HG03039 (cell line): ENCODE measurements around the gene IGHMBP2.

Experiments used
- ATAC-seq: cut with Tn5 transposase; IDR thresholded peaks from one replicate; pipeline ENCODE4 v1.9.1; 2021; ENCODE audit warnings: mild to moderate bottlenecking, moderate library complexity; ENCODE audit not compliant: unreplicated experiment

IGHMBP2 gene

DNA sequence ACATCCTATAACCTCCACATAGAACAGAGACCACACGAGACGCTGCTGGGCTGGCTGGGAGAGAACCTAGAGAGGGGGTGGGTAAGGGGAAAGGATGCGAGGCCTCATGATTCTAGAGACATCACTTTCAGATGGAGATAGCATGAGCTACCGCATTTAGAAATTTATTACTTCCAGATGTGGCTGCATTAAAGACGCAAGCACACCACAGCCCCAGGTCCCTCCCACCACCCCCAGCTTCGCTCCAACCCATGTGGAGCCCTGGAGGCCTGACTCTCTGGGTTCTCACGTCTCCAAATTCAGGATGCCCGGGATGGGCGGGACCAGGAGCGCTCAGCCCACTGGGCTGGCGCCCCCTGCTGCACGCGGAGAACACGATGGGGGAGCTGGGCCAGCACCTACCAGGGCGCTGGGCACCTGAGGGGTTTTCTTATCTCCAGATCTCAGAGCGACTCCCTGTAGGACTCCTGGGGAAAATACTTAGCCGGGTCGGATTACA is 13.7 kb upstream of the IGHMBP2 start:
- no peak for ATAC-seq

DNA sequence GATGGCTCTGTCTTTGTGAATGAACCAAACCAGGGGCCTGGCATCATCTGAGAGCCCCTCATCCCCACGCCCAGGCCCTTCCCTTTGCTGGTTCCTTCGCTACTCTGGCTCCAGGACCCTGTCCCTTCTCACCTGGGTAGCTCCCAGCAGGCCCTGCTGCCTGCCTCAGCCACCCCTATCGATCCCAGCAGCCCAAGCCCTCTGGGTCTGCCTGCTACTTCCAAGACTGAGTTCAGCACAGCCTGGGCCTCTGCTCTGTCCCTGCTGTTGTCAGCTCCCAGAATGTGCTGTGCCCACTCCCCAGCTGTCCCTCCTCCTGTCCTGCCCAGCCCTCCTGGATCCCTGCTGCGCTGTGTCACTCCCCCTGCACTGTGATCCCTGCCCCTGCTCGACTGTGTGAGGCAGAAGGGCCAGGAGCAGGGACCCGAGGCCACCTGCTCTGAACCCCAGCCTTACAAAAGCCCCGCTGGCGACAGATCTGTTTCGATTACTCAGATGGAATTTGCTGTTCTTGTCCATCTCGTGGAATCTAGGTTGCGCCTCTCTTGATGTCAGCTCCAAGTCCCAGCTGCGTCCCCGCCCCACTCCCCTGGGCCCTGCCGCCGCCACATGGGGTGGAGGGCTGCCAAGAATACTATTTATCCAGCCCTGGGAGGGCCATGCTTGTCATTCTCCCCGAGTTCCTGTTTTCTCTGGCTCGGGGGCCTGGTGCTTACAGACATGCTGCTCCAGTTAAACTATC is 13.0 kb upstream of the IGHMBP2 start:
- no peak for ATAC-seq

DNA sequence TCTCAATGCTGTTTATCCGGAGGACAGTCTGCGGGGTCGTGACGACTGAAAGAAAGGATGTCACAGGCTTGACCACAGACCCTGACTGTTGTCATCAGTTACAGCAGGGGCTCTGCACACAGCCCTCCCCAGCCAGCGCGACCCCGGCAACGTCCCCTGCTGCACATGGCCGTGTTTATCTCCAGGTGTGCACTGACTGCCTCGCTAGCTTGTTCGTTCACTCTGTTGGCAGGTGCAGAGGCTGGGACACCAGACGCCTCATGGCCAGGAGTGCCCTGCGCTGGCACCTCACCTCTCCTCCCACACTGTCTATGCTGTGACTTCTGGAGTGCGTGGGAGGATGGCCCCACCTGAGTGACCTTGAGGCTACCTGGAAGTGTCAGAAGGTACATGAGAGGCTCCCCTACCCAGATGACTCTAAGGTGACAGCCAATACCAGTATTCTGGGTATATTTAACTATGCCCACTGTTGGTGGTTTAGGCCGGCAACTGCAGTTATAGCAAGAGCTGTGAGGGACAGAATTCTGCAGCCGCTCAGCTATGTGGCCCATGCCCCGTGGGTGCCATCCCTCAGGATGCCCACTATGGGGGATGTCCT is 12.2 kb upstream of the IGHMBP2 start:
- no peak for ATAC-seq

DNA sequence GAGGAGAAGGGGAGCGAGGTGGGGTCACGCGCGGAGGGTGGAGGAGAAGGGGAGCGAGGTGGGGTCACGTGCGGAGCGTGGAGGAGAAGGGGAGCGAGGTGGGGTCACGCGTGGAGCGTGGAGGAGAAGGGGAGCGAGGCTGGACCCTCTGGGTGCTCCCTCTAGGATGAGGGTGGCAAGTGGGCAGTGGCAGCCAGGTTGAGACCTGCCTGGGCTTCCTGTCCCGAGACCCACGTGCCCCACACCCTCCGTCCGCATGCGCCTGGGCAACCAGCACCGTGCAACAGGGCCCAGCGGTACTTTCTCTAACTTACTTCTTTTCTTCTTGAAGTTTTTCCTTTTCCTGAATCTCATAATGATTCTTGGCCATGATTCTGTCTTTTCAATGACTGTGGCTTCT is 11.1 kb upstream of the IGHMBP2 start:
- ATAC-seq, result no peak

DNA sequence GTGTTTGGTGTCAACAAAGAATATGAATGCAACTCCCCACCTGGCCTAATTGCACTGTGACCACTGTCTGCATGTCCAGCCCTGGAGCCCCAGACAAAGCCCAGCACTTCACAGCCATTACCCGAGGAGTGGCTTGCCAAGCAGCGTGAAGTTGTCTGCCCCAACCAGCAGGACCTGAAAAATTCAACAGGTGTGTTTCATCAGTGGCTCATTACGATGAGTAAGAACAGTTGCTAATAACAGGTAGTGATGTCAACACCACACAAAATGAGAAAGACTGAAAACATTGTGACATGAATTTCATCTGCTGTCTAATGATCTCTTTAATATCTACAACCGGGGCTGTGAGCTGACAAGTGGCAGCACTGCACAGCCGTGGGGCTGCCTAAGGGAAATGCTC is 10.4 kb upstream of the IGHMBP2 start:
- ATAC-seq, result no peak

DNA sequence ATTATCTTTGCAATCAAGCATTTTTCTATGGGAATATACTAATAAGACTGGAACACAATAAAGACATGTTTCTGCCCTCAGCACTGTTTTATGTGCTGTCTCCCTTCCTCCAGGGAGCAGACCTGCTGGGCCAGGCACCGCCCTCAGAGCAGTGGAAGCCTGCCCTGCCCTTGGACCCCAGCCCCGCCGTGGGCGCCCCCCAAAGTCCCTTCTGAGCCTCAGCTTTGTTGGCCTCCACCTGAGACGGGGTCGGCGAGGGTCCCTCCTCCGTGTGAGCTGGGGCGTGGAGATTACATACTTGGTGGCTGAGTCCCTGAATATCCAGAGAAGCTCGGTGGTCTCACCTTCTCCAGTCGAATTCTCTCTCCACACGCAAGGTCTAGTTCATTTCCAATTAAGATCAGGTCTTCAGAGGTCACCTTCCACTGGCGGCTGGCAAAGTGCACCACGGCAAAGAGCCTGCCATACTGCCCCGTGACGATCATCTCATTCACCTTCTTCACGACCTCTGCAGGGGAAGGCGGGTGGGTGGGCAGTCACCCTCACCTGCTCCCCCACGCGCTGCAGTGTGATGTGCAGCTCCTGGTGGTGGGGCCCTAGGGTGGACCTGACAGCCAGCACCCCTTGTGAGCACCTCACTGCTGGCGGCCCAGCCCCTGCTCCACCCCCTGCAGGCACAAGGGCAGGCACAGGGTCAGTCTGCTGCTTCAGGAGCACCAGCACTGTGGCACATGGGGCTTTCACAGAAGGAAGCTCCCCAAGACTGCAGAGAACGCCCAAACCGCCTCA is 7.3 kb upstream of the IGHMBP2 start:
- ATAC-seq, result no peak

DNA sequence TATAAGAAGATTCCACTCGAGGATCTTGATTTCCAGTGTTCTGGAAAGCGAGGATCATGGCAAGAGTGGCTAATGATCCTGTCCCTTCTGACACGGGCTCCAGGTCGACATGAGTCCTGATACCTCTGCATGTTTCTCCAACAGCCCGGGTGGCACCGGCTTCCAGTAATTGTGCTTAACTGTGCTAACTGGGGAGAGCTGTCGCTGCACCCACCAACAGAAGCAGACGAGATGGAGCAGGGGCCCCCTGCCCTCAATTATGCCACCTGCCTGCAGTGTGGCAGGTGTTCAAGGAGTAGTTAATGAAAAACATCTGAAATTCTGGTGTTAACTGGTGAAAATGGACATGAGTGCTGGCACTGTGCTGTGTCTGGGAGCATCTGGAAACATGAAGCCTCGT is 6.2 kb upstream of the IGHMBP2 start:
- ATAC-seq, result no peak

DNA sequence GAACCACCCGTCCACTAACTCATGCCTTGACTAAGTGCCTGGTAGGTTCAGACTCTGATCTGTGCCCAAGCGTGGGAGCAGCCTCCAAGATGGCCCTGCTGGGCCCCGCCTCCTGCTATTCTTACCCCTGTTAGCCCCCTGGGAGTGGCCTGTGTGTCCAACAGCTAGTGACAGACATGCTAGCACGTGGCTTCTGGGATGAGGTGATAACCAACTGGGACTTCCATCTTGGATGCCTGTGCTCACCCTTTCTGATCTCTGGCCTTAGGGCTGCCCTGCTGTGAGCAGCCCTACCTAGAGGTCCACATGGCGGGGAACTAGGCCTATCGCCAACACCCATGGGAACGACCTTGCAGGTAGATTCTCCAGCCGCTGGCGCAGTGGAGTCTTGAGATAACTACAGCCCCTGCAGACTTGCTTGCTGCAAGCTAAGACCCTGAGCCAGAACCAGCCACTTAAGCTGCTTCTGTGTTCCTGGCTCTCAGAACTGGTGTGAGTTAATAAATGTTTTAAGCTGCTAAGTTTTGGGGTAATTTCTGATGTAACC is 2.8 kb upstream of the IGHMBP2 start:
- ATAC-seq, result no peak

DNA sequence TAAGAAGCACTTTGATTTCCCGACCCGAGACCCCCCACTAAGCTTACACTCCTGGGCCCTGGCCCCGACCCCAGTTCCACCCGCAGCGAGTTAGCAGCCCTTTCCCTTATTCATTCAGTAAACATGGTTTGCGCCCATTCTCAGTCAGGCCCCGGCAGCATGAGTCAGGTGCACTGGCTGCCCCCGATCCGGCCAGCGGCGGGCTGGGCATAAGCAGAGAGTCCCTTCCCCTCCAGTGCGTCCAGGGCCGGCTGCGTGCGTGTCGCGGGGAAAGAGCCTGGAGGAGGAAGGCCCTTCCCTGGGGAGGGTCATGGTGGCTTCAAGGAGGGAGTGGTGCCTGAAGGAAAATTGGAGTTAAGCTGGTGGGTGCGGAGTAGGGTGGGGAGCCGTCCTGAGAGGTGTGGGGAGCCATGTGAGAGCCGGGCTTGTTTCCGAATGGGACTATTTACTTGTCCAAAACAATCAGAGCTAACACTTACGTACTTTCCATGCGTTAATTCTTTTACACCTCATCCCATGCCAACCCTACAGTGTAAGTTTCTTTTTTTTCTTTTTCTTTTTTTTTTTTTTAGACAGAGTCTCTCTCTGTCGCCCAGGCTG is 657 bp downstream of the IGHMBP2 start:
- ATAC-seq, result no peak

DNA sequence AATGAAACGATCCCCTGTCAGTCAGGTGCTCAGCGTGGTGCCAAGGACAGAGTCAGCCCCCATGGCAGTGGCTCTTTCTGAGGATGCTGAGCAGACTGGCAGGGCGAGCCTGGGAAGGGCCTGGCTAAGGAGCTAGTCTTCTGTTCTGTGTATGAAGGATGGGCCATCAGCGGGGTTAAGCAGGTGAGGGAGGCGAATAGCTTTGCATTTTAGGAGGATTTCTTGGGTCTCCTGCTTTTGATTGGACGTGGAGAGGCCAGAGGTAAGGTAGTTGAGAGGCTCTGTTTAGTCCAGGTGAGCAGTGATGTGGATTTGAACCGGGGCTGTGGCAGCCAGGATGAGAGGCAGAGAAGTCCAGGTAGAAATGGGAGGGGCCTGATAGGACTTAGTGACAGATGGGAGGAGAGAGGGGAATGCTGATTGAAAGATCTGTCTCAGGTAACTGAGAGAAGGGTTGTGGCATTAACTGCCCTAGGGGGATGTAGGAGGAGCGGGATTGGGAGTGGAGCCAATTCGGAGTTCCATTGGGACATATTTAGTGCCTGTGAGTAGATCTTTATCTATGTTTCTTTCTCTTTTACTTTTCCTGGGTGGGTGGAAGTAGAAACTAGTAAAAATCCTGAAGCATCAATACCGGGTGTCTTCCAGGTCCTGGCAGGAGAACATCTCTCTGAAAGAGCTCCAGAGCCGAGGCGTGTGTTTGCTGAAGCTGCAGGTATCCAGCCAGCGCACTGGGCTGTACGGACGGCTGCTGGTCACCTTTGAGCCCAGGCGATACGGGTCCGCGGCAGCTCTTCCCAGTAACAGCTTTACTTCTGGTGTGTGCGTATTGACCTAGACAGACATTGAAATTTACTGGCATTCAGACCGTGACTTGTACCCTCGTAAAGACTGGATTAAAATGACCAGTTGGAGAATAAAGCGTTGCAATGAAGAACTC is 2.0 kb downstream of the IGHMBP2 start:
- ATAC-seq, result no peak

DNA sequence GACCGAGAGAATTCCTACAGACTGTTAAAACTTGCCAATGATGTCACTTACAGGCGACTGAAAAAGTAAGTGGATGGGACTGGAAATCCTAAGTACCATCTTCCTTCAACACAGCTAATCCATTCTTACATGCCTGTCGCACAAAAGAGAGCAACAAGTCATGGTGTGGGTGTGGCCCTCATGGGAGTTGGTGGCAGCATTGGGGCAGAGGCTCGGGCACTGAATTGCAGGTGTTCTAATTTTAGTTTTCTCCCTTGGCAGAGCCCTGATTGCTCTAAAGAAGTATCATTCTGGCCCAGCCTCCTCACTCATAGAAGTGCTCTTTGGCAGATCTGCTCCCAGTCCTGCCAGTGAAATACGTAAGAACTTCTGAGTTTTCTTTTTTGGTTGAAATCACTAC is 4.6 kb downstream of the IGHMBP2 start:
- ATAC-seq, result no peak

DNA sequence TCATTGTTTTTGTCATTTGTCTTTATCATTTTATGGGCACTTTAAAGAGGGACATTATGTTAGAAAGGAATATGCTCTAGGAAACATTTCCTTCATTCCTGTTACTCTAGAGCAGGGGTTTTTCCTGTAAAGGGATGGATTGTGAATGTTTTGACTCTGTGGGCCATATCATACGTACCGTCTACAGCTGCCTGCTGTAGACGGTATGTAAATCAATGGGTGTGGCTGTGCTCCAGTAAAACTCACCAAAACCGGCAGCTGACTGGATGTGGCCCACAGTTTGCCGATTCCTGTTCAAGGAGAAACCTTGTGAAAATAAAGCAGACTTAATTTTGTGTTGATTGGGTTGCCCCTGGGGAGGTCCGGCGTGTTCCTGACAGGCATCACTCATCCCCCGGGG is 7.3 kb downstream of the IGHMBP2 start:
- no peak for ATAC-seq

DNA sequence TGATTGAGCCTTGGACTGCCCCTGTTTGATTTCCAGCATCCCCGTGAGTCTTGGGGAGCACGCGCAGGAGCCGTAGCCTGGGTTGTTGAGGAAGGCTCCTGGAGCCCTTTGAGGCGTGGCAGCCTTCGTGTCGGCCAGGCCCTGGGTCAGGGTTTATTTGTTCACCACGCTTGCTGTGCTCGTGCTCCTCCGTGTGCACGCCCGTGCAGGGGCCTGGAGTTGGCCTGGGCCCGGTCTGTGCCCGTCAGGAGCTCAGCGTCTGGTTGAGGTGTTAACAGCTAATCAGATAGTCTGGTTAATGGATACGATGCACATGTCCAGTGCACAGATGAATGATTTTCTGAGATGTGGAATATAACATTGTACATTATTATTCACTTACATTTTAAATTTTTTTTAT is 8.0 kb downstream of the IGHMBP2 start:
- no peak for ATAC-seq

DNA sequence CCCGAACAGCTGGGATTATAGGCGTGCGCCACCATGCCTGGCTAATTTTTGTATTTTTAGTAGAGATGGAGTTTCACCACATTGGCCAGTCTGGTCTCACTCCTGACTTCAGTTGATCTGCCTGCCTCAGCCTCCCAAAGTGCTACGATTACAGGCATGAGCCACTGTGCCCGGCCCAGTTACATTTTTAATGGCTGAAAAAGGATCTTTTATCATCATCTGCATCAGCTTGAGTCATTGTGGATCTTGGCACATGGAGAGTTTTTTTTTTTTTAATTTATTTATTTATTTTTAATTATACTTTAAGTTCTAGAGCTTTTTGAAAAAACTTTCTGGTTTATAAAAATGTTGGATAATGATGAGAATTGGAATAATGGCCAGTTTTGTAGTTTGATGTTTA is 8.6 kb downstream of the IGHMBP2 start:
- no peak for ATAC-seq

DNA sequence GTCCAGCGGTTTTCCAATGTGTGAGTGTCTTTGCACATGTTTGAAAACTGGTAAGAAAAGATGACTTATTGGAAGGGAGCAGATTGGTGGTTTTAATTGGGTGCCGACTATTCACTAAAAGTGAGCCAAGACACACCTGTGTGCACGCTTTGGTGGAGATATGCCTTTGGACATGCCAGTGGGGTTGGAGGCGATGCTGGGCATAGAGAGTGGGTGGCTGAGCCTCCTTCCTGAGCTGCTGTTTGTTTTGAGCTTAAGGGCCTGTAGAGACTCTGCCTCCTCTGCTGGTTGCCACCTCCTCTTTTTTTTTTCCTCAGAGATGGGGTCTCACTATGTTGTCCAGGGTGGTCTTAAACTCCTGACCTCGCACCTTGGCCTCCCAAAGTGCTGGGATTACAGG is 9.5 kb downstream of the IGHMBP2 start:
- ATAC-seq, result no peak

DNA sequence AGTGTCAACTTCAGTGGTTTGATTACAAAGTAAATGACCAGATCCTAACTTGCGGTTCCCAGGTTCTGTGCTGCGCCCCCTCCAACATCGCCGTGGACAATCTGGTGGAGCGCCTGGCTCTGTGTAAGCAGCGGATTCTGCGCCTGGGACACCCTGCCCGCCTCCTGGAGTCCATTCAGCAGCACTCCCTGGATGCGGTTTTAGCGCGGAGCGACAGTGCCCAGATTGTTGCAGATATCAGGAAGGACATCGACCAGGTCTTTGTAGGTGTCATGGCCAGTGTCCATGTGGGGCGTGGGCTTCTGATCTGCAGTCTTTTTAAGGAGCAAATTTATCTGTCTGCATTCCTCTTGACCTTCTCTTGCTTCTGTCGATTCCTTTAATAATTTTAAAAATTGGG is 11.1 kb downstream of the IGHMBP2 start:
- ATAC-seq, result no peak

DNA sequence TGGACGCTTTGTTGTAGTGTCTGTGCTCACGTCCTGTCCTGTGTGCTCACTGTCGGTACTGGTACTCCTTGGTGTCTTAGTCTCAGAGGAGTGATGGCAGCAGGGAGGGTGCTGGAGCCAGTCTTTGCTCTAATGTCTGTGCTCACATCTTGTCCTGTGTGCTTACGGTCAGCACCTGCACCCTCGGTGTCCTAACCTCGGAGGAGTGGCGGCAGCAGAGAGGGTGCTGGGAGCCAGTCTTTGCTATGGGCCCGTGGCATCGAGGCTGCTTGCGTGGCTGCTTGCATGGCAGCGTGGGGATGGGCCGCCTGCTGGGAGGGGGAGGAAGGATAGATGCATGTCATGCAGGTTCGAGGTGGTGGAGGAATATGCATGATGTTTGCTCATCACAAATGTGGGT is 12.7 kb downstream of the IGHMBP2 start:
- ATAC-seq, result no peak

DNA sequence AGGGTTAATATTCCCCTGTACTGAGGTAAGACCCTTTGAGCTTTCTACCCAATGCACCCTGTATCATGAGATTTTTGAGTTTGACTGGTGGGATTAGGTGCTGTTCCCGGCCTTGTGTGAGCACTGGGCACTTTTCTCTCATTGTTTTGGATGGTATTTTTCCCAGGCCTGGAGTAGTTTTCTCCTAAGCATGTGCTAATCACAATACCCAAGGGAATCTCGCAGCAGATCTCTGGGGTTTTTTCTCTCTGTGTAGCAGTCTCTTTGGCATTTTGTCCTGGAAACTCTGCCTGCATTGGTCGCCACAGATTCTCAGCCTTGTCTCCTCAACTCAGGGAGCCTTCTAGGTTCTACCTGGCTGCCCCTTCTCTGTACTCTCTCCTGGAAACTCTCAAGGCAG is 19.9 kb downstream of the IGHMBP2 start:
- no peak for ATAC-seq

DNA sequence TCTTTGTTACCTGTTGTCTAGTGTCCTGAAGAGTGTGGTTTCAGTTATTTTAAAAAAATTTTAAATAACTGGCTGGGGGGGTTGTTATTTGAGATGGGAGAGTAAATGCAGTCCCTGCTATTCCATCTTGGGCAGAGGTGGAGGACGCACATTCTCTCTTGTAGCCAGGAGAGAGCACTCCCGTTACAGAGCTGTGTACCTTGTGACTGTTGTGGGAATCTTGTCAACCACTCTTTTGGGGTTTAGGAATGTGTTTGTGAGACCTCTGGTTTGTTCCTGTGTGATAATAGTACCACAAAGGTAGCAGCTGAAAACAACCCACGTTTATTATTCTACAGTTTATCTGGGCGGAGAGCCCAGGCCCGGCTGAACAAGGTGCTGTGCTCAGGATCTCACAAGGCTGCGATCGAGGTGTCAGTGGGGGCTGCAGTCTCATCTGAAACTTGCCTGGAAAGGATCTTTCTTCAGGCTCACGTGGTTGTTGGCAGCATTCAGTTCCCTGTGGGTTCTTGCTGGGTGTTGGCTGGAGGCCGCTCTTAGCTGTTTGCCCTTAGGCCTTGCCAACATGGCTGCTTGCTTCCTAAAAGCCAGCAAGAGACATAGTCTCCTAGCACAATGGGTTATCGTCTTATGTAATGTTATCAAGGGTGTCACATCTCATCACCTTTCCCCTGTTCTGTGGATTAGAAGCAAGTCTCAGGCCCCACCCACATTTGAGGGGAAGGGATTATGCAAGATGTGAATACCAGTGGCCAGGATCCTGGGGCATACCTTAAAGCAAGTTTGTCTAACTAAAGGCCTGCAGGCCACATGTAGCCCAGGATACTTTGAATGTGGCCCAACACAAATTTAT is 20.6 kb downstream of the IGHMBP2 start:
- no peak for ATAC-seq
